Measurements from ENCODE around the gene DYNC2LI1. TPM values are rescaled to one million over a fixed set of nuclear protein-coding genes. Genes with fewer than 3 reads are reported as not detected.

The DYNC2LI1 gene
- total RNA-seq, 2 experiments from 2014 or later, result 13.6 to 17.7 TPM

DNA sequence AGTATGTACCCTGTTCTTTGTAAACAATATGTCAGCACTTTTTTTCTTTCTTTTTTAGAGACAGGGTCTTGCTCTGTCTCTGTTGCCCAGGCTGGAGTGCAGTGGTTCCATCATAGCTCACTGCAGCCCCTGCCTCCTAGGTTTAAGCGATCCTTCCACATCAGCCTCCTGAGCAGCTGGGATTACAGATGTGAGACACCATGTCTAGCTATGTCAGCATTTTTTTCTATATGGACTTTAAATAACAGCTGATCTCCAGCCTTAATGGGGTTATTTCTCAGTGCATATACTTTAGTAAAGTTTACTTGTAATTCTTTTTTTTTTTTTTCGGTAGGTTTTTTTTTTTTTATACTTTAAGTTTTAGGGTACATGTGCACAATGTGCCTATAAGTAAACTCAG lies 38.2 kb downstream of the DYNC2LI1 start:
- no TSS peak for BruUV-seq (replicated peaks)
- Histone ChIP-seq H4K20me1 (ENCODE audit: insufficient read depth, low read length) (no peaks in the 10 kb centered on the region), H3K79me2 (ENCODE audit: insufficient read depth, low read depth, low read length) (no peaks in the 10 kb centered on the region), H3K9me3 (ENCODE audit: low read length) (no peaks in the 10 kb centered on the region), H3K36me3 (ENCODE audit: insufficient read depth, low read length) (no peaks in the 10 kb centered on the region), H3K4me3 (ENCODE audit: low read depth, low read length, poor library complexity, severe bottlenecking) (no peak overlapping the region), H2AFZ (ENCODE audit: low read length) (no peak overlapping the region), H3K4me2 (ENCODE audit: low read length) (no peak overlapping the region), H3K9me2 (ENCODE audit: insufficient read depth, low read length) (no peaks in the 10 kb centered on the region), H3K27ac (ENCODE audit: low read depth, low read length, poor library complexity, severe bottlenecking) (no peak overlapping the region), H3K4me1 (ENCODE audit: insufficient read depth, low read length, poor library complexity, severe bottlenecking) (no peaks in the 10 kb centered on the region)
- ChIA-PET POLR2A (interaction anchor here (0.6 kb wide), 1 partner anchor 60 kb away, joined by 3 read pairs; no protein-coding TSS in a partner anchor), CTCF (ENCODE audit: unreplicated experiment) (no interaction called here)
- TF ChIP-seq EZH2phosphoT487 (IDR thresholded peaks at IDR 0.05; ENCODE audit: borderline replicate concordance, low read depth, low read length), result no peak
- TF ChIP-seq, protein P1, sequence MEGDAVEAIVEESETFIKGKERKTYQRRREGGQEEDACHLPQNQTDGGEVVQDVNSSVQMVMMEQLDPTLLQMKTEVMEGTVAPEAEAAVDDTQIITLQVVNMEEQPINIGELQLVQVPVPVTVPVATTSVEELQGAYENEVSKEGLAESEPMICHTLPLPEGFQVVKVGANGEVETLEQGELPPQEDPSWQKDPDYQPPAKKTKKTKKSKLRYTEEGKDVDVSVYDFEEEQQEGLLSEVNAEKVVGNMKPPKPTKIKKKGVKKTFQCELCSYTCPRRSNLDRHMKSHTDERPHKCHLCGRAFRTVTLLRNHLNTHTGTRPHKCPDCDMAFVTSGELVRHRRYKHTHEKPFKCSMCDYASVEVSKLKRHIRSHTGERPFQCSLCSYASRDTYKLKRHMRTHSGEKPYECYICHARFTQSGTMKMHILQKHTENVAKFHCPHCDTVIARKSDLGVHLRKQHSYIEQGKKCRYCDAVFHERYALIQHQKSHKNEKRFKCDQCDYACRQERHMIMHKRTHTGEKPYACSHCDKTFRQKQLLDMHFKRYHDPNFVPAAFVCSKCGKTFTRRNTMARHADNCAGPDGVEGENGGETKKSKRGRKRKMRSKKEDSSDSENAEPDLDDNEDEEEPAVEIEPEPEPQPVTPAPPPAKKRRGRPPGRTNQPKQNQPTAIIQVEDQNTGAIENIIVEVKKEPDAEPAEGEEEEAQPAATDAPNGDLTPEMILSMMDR (conservative IDR thresholded peaks at IDR 0.05; ENCODE audit: low read length), result no peak
- intact Hi-C loops (cut with micrococcal nuclease; ENCODE audit: unreplicated experiment), result no loop called here
- DNase-seq (ENCODE audit: low spot score), result no peak

DNA sequence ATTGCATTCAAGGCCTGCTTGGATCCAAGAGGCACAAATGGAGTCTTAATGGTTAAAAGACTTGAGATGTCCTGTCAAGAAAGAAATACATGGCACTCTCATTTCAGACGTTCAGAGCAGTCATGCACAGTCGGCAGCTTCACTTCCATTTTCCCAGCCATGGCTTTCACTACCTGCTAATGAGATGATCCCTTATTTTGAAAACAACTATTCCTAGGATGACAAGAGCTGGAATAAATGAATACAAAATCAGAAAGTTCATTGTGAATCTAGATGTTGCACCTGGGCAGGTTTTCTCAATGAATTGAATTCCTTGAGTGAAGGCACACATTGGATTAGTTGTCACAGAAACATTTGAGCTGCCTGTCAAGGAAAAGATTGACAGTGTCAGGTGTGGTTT lies 39.1 kb downstream of the DYNC2LI1 start:
- no peaks in the 10 kb centered on the region for H4K20me1 ChIP-seq (ENCODE audit: insufficient read depth, low read length)
- CTCF ChIA-PET (ENCODE audit: unreplicated experiment), result no interaction called here
- no peaks in the 10 kb centered on the region for H3K9me2 ChIP-seq (ENCODE audit: insufficient read depth, low read length)
- H3K79me2 ChIP-seq (ENCODE audit: insufficient read depth, low read depth, low read length), result no peaks in the 10 kb centered on the region
- H2AFZ ChIP-seq (ENCODE audit: low read length), result no peak overlapping the region
- H3K4me2 ChIP-seq (ENCODE audit: low read length), result no peak overlapping the region
- no peak for DNase-seq (ENCODE audit: low spot score)
- POLR2A ChIA-PET, result no interaction called here
- no peaks in the 10 kb centered on the region for H3K36me3 ChIP-seq (ENCODE audit: insufficient read depth, low read length)
- H3K4me1 ChIP-seq (ENCODE audit: insufficient read depth, low read length, poor library complexity, severe bottlenecking), result no peaks in the 10 kb centered on the region
- no peak overlapping the region for H3K27ac ChIP-seq (ENCODE audit: low read depth, low read length, poor library complexity, severe bottlenecking)
- no TSS peak for BruUV-seq (replicated peaks)
- intact Hi-C loops (cut with micrococcal nuclease; ENCODE audit: unreplicated experiment), result no loop called here
- no peak overlapping the region for H3K4me3 ChIP-seq (ENCODE audit: low read depth, low read length, poor library complexity, severe bottlenecking)
- no peaks in the 10 kb centered on the region for H3K9me3 ChIP-seq (ENCODE audit: low read length)
- TF ChIP-seq, protein P1 (conservative IDR thresholded peaks at IDR 0.05; ENCODE audit: low read length), result no peak
- no peak for TF ChIP-seq EZH2phosphoT487 (IDR thresholded peaks at IDR 0.05; ENCODE audit: borderline replicate concordance, low read depth, low read length)

DNA sequence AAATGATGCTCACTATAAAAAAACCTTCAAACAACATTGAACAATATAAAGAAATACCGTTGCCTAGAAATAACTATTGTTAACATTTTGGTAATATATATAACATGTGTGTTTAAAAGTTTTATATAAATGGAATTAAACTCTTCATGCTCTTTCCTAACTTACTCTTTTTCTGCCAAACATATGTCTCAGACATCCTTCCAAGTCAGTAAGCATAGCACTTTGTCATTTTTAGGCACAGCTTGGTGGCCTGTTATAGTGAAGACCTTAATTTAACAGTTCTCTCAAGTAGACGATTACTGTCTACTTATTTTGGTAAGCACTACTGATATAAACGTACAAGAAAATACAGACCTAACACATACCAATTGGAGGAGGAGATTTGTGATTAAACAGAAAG lies 40.9 kb downstream of the DYNC2LI1 start:
- H3K9me2 ChIP-seq (ENCODE audit: insufficient read depth, low read length), result no peaks in the 10 kb centered on the region
- H4K20me1 ChIP-seq (ENCODE audit: insufficient read depth, low read length), result no peaks in the 10 kb centered on the region
- intact Hi-C loops (cut with micrococcal nuclease; ENCODE audit: unreplicated experiment), result no loop called here
- ChIA-PET CTCF (ENCODE audit: unreplicated experiment) (no interaction called here), POLR2A (no interaction called here)
- TF ChIP-seq, protein P1 (conservative IDR thresholded peaks at IDR 0.05; ENCODE audit: low read length), result no peak
- TF ChIP-seq EZH2phosphoT487 (IDR thresholded peaks at IDR 0.05; ENCODE audit: borderline replicate concordance, low read depth, low read length), result no peak
- H3K27ac ChIP-seq (ENCODE audit: low read depth, low read length, poor library complexity, severe bottlenecking), result no peak overlapping the region
- DNase-seq (ENCODE audit: low spot score), result no peak
- no peaks in the 10 kb centered on the region for H3K79me2 ChIP-seq (ENCODE audit: insufficient read depth, low read depth, low read length)
- BruUV-seq (replicated peaks), result no TSS peak
- no peaks in the 10 kb centered on the region for H3K4me1 ChIP-seq (ENCODE audit: insufficient read depth, low read length, poor library complexity, severe bottlenecking)
- H3K36me3 ChIP-seq (ENCODE audit: insufficient read depth, low read length), result no peaks in the 10 kb centered on the region
- H3K4me2 ChIP-seq (ENCODE audit: low read length), result no peak overlapping the region
- H2AFZ ChIP-seq (ENCODE audit: low read length), result no peak overlapping the region
- no peaks in the 10 kb centered on the region for H3K9me3 ChIP-seq (ENCODE audit: low read length)
- H3K4me3 ChIP-seq (ENCODE audit: low read depth, low read length, poor library complexity, severe bottlenecking), result no peak overlapping the region

Data from OCI-LY7 (cell line).